ENCODE measurements around the gene EXOC3L4. TPM values are rescaled to one million over a fixed set of nuclear protein-coding genes. Genes with fewer than 3 reads are reported as not detected.
A peak's percentile ranks its signal among the peaks of the same experiment; 100 is the strongest.

Gene EXOC3L4
- total RNA-seq, 1 experiment from 2014 or later: not detected

- no peak overlapping the region for H3K27ac ChIP-seq (ENCODE audit: low read depth, low read length)
- POLR2A ChIA-PET: no interaction called here
Observed at GRCh38 chr14:103064978-103065377, 29.5 kb upstream of the EXOC3L4 start.

More at GRCh38 chr14:103064978-103065377, 29.5 kb upstream of the EXOC3L4 start:
- Histone ChIP-seq H3K79me2 (ENCODE audit: insufficient read depth, low read length) (no peaks in the 10 kb centered on the region), H2AFZ (ENCODE audit: low read depth, low read length, poor library complexity, severe bottlenecking) (no peak overlapping the region), H3K9me3 (ENCODE audit: control insufficient read depth in 1 of 2, insufficient read depth in 1 of 2, low read depth in 1 of 2, low read length in 2 of 2) (no peaks in the 10 kb centered on the region), H3K36me3 (ENCODE audit: control insufficient read depth in 1 of 2, insufficient read depth in 2 of 2, low read length in 2 of 2) (no peaks in the 10 kb centered on the region), H3K9me2 (ENCODE audit: insufficient read depth) (no peaks in the 10 kb centered on the region), H3K4me3 (replicated peaks in 1 of 2; ENCODE audit: low read depth in 1 of 2, low read length in 2 of 2) (no peak overlapping the region), H3K27me3 (ENCODE audit: insufficient read depth, low read length) (no peaks in the 10 kb centered on the region), H3K4me2 (ENCODE audit: low read length) (peak overlapping the region; percentile 76), H3K4me1 (ENCODE audit: control insufficient read depth in 1 of 2, insufficient read depth in 2 of 2, low read length in 2 of 2) (peaks cover 35 to 49% of the 10 kb centered on the region in 2 experiments), H4K20me1 (ENCODE audit: insufficient read depth) (no peaks in the 10 kb centered on the region), H3K9ac (ENCODE audit: low read length) (no peak overlapping the region)
- no peak for ATAC-seq
- CTCF ChIA-PET: no interaction called here
- no TSS peak for BruUV-seq (replicated peaks)
- RAD21 ChIA-PET (ENCODE audit: low non-redundant PET in 1 of 2, low total read pairs in 2 of 2, uncharacterized antibody in 2 of 2, unreplicated experiment in 2 of 2): no interaction called here
- intact Hi-C loops (cut with micrococcal nuclease): no loop called here
- no peak for DNase-seq (ENCODE audit: low read depth, low spot score)
- TF ChIP-seq, protein P1, sequence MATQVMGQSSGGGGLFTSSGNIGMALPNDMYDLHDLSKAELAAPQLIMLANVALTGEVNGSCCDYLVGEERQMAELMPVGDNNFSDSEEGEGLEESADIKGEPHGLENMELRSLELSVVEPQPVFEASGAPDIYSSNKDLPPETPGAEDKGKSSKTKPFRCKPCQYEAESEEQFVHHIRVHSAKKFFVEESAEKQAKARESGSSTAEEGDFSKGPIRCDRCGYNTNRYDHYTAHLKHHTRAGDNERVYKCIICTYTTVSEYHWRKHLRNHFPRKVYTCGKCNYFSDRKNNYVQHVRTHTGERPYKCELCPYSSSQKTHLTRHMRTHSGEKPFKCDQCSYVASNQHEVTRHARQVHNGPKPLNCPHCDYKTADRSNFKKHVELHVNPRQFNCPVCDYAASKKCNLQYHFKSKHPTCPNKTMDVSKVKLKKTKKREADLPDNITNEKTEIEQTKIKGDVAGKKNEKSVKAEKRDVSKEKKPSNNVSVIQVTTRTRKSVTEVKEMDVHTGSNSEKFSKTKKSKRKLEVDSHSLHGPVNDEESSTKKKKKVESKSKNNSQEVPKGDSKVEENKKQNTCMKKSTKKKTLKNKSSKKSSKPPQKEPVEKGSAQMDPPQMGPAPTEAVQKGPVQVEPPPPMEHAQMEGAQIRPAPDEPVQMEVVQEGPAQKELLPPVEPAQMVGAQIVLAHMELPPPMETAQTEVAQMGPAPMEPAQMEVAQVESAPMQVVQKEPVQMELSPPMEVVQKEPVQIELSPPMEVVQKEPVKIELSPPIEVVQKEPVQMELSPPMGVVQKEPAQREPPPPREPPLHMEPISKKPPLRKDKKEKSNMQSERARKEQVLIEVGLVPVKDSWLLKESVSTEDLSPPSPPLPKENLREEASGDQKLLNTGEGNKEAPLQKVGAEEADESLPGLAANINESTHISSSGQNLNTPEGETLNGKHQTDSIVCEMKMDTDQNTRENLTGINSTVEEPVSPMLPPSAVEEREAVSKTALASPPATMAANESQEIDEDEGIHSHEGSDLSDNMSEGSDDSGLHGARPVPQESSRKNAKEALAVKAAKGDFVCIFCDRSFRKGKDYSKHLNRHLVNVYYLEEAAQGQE (IDR thresholded peaks at IDR 0.05; ENCODE audit: low read depth): no peak
- no peak for TF ChIP-seq RAD21 (IDR thresholded peaks at IDR 0.05; ENCODE audit: low read depth)
- TF ChIP-seq ZBTB33 (IDR thresholded peaks at IDR 0.05; ENCODE audit: extremely low read depth, insufficient replicate concordance, low read length): no peak
- no peak for TF ChIP-seq JUND (IDR thresholded peaks at IDR 0.05)
- no peak for TF ChIP-seq ATF3 (IDR thresholded peaks at IDR 0.05)
- TF ChIP-seq SP1 (IDR thresholded peaks at IDR 0.05; ENCODE audit: low read depth): no peak
- no peak for TF ChIP-seq CBX3 (IDR thresholded peaks at IDR 0.05; ENCODE audit: low read depth)
- no peak for TF ChIP-seq ZFX (IDR thresholded peaks at IDR 0.05)
- no peak for TF ChIP-seq TCF7L2 (IDR thresholded peaks at IDR 0.05; ENCODE audit: borderline replicate concordance, extremely low read depth, insufficient read depth, insufficient read length)

Measured in HCT116 (cell line).